Muscle layer of duodenum (tissue), 2 donors: ENCODE data around the gene RREB1.
A peak's percentile ranks its signal among the peaks of the same experiment; 100 is the strongest.
"Not testable (repeated sequence)": the region's sequence is repeated elsewhere in the genome, so short reads cannot be mapped to it uniquely, and the experiment has no call there.

Source experiments
- H3K27ac ChIP-seq: one replicate; pipeline ENCODE4 v1.7.0; 2013; ENCODE audit warnings: mild to moderate bottlenecking, low read length
- H3K27me3 ChIP-seq: one replicate; pipeline ENCODE4 v1.7.0; 2013; ENCODE audit warnings: low read depth, mild to moderate bottlenecking, control low read depth, low read length
- H3K36me3 ChIP-seq, 2 donors: one replicate each; pipeline ENCODE4 v1.7.0; 2013; ENCODE audit warnings: low read length in 2 of 2, control low read depth in 1 of 2, mild to moderate bottlenecking in 1 of 2; ENCODE audit not compliant: insufficient read depth in 2 of 2, control insufficient read depth in 1 of 2
- H3K4me1 ChIP-seq, 2 donors: one replicate each; pipeline ENCODE4 v1.7.0; 2013; ENCODE audit warnings: low read length in 2 of 2, mild to moderate bottlenecking in 2 of 2, control low read depth in 1 of 2, moderate library complexity in 1 of 2; ENCODE audit not compliant: insufficient read depth in 2 of 2, control insufficient read depth in 1 of 2
- H3K4me3 ChIP-seq, 2 donors: one replicate each; pipeline ENCODE4 v1.7.0; 2013; ENCODE audit warnings: low read length in 2 of 2, low read depth in 1 of 2, mild to moderate bottlenecking in 1 of 2
- H3K9me3 ChIP-seq, 2 donors: one replicate each; pipeline ENCODE4 v1.7.0; 2013; ENCODE audit warnings: low read length in 2 of 2, control low read depth in 1 of 2, mild to moderate bottlenecking in 1 of 2; ENCODE audit not compliant: control insufficient read depth in 1 of 2
- donor health status: healthy.

The RREB1 gene

DNA sequence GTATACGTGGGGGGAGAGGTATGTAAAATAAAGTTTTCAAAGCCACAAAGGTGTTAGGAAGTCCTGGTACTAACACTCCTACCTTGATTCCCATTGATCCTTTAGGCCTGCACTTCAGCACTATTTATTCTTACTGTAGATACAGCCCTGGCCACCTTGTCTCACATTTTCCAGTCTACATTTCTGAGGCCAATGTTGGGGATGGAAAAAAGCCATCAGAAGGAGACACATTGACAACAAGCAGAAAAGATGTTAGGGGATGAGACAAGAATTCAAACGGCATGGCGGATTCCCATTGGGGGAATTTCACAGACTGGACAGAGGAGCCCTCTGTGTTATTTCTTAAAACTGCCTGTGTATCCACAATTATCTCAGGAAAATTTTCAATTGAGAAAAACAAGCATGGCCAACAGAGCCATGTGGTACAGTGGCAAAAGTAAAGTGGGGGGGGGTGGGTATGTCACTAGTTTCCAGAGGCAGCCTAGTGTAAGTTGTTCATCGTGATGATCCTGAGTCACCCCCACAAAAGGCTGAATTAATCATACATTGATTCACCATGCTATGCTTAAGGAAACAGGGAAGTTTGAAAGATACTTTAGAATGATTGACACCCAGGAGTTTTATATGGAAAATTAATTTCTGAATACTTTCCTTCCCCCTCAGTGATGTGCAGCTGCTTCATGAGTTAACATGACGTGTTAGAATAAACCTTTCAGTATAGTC is 40.5 kb downstream of the RREB1 start:
- peak overlapping the region; percentile 79 for H3K27ac ChIP-seq
- H3K27me3 ChIP-seq = no peaks in the 10 kb centered on the region
- no peaks in the 10 kb centered on the region for H3K9me3 ChIP-seq
- no peak overlapping the region for H3K4me3 ChIP-seq
- H3K4me1 ChIP-seq = peaks cover 34 to 55% of the 10 kb centered on the region in 2 donors
- H3K36me3 ChIP-seq = no peaks in the 10 kb centered on the region

DNA sequence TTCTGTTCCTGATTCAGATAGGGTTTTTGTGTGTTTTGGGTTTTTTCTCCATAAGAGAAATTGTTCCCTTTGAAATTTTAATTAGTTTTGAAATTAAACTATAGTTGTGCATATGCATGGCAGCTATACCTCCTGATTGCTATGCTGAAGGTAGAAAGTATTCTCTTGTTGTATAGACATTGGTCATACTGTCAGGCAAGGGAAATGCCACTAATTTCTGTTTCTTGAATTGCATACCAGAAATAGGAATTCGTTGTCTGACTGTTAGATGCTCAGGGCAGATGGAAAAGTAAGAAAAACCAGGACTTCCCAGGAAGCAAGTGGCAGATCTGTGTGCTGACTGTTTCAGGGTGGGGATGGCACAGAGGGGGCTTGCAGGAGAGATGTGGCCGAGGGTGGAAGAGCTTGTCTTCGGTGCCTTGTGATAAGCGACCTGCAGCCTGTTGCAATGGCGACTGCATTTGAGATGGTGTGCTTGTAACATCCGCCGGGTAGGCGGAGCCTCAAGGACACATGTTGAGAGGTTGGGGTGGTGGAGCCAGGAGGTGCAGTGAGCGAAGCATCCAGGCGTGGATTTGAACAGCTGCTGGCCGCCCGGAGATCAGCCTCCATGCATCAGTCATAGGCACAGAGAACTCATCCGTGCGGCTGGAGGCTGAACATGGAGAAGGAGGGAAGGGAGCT is 42.8 kb downstream of the RREB1 start:
- no peaks in the 10 kb centered on the region for H3K36me3 ChIP-seq
- H3K9me3 ChIP-seq = no peaks in the 10 kb centered on the region
- H3K27me3 ChIP-seq = no peaks in the 10 kb centered on the region
- peaks cover 28 to 50% of the 10 kb centered on the region in 2 donors for H3K4me1 ChIP-seq
- no peak overlapping the region for H3K27ac ChIP-seq
- H3K4me3 ChIP-seq = no peak overlapping the region

DNA sequence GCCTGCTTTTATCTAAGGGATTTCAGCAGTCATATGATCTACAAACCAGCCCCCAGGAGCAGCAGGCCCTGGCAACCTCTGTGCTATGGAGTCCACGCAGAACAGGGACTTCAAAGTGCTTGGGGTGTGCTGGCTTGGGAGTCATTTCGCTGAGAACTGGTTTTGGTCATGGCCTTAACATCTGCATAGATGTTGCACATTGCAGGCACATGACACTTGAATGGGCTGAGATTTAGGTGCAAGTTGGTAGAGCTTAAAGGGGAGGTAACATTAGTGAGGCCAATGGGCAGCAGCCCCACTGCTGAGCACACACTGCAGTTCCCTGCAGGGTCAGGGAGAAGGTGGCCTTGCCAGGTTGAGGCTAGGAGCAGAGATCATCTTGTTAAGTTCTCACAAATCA is 43.6 kb downstream of the RREB1 start:
- H3K27ac ChIP-seq = no peak overlapping the region
- peaks cover 26 to 50% of the 10 kb centered on the region in 2 donors for H3K4me1 ChIP-seq
- no peaks in the 10 kb centered on the region for H3K36me3 ChIP-seq
- H3K27me3 ChIP-seq = no peaks in the 10 kb centered on the region
- no peaks in the 10 kb centered on the region for H3K9me3 ChIP-seq
- H3K4me3 ChIP-seq = no peak overlapping the region

DNA sequence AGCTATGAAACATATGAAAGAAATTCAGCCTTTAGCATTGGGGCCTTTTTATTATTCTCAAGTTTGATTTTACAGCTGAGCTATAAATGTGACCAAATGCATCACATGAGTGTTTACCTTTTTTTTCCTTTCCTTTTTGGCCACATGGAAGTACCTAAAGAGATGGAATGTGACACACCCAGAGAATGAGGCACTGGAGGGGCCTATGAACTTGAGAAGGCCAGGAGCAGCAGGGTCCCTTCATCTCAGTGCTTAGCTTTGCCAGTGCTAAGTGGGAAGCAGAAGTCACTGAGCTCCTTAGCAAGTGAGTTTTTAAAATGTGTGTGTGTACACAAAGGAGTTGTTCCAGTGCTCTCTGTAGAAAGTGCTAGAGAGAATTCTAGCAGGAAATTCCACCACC is 44.7 kb downstream of the RREB1 start:
- Histone ChIP-seq H3K4me1 (peaks cover 20 to 46% of the 10 kb centered on the region in 2 donors), H3K27ac (peak overlapping the region; percentile 6)

DNA sequence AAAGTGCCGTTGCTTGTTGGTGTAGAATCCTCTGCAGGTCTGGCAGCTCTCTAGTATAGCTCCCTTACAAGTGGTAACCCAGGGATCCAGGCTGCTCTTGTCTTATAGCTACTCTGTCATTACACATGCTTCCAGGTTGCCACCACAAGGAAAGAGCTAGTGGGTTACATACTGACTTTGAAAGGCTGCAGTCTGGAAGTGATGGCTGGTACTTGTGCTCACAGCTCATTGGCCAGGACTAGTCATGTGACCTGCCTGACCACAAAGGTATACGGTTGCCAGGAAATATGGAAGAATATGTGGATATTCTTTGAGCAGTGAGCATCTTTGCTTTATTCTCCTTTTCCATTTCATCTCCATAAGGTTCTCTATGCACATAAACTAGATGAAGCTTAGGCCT is 46.0 kb downstream of the RREB1 start:
- no peak overlapping the region for H3K4me3 ChIP-seq
- H3K27me3 ChIP-seq = no peaks in the 10 kb centered on the region
- peaks cover 12 to 36% of the 10 kb centered on the region in 2 donors for H3K4me1 ChIP-seq
- no peaks in the 10 kb centered on the region for H3K36me3 ChIP-seq
- H3K9me3 ChIP-seq = no peaks in the 10 kb centered on the region
- H3K27ac ChIP-seq = peak overlapping the region; percentile 3

More for the DNA sequence above, 44.7 kb downstream of the RREB1 start:
- Histone ChIP-seq H3K36me3 (no peaks in the 10 kb centered on the region), H3K4me3 (no peak overlapping the region), H3K27me3 (no peaks in the 10 kb centered on the region), H3K9me3 (no peaks in the 10 kb centered on the region)

DNA sequence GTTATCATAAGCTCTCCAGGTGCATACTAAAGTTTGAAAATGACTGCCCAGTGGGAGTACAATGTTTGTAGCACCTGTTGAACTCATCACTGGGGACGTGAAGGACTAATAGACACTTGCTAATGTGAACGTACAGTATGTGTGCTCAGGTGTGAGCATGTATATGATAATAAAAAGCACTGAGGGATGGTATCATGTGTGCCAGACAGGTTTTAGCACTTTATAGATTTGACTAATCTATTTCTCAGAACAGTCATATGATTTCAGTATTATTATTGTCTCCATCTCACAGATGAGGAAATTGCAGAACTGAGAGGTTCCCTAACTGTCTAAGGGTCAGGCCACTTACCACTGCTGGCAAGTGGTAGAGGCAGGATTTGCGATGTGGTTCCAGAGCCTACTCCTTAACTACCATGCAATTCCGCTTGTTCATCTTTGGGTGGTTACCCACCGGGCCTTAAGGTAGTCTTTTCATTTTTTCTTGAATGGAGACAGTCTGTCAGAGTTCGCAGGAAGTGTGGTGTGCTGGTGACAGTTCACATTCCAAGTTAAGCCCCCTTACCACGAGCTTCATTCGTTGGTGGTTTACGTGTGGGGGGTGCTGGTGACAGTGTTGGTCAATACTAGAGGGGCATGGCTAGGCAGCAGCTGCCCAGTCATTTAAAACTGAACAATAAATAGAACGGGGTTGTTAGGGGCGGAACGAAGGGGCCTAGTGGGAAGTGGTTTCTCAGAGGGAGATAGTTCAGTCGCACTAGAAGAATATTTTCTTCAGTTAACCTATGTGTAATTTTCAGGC is 46.8 kb downstream of the RREB1 start:
- H3K4me3 ChIP-seq = no peak overlapping the region
- H3K4me1 ChIP-seq = peaks cover 12 to 36% of the 10 kb centered on the region in 2 donors
- no peak overlapping the region for H3K27ac ChIP-seq

DNA sequence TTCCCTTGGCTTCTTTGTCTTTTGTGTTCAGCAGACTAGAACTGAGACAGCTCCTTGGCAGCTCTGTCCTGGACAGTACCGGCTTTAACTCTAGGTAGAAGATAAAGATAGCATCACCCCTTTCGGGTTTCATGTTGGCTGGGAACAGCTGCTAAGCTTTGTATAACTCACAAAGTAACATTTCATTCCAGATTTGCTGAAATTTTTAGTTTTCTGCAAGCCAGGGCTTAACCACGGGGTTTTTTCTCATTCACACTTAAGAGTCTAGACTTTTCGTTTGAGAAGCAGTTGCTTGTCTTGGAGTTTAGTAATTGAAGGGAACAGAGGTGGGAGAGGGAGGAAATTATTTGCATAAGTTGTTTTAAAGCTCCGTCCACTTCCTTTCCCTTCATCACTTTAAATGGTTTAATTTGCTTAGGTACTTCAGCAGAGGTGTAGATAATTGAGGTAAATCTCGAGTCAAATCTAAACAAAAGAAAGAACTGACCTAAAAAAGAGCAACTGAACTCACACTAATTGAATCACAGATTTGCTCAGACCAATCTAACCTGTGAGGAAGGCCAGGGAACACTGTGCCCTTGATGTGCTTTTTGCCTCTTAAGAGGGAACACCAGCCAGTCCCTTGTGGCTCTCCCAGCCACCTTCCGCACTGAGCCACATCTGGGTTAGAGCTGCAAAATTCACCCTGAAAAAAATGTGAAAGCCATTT is 48.3 kb downstream of the RREB1 start:
- H3K4me3 ChIP-seq = no peak overlapping the region
- peak overlapping the region; percentile 64 for H3K27ac ChIP-seq
- no peaks in the 10 kb centered on the region for H3K36me3 ChIP-seq
- H3K9me3 ChIP-seq = no peaks in the 10 kb centered on the region
- no peaks in the 10 kb centered on the region for H3K27me3 ChIP-seq
- peaks cover 12 to 31% of the 10 kb centered on the region in 2 donors for H3K4me1 ChIP-seq

More for the DNA sequence above, 46.8 kb downstream of the RREB1 start:
- no peaks in the 10 kb centered on the region for H3K9me3 ChIP-seq
- H3K36me3 ChIP-seq = no peaks in the 10 kb centered on the region
- no peaks in the 10 kb centered on the region for H3K27me3 ChIP-seq

DNA sequence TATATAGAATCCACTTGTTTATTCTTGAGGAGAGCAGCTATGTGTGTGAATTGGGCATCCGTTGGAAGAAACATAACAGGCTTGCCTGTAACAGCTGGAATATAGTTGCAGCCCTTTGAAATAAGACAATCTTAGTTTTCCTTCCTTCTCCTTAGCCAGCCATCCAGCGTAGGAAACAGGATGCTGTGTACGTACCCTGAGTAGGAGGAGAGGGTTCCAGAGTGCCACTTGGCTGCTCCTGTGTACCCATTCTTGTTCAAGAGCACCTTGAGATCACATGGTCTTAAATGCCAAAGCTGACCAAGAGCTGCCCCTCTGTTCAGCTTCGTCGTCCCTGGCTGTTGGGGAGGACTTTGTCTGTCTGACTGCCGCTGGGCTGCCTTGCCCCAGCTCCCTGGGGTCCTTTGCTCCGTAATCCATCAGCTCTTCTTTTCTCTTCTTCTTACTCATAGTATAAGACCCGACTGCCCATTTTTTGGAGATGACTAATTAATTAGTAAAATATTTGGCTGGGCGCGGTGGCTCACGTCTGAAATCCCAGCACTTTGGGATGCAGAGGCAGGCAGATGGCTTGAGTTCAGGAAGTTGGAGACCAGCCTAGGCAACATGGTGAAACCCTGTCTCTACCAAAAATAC is 49.0 kb downstream of the RREB1 start:
- peaks cover 9 to 25% of the 10 kb centered on the region in 2 donors for H3K4me1 ChIP-seq
- H3K36me3 ChIP-seq = no peaks in the 10 kb centered on the region
- H3K9me3 ChIP-seq = no peaks in the 10 kb centered on the region
- no peak overlapping the region for H3K4me3 ChIP-seq
- H3K27ac ChIP-seq = peak overlapping the region; percentile 64
- no peaks in the 10 kb centered on the region for H3K27me3 ChIP-seq

DNA sequence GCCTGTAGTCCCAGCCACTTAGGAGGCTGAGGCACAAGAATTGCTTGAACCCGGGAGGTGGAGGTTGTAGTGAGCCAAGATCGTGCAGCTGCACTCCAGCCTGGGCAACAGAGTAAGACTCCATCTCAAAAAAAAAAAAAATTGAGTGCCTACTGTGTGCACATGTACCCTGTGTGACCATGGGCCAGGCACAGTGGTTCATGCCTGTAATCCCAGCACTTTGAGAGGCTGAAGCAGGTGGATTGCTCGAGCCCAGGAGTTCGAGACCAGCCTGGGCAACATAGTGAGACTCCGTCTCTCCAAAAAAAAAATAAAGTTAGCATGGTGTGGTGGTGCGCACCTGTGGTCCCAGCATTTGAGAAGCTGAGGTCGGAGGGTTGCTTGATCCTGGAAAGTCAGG is 49.5 kb downstream of the RREB1 start:
- H3K4me1 ChIP-seq = peaks cover 9 to 28% of the 10 kb centered on the region in 2 donors
- not testable (repeated sequence) for H3K27ac ChIP-seq, H3K9me3 ChIP-seq, H3K36me3 ChIP-seq, H3K27me3 ChIP-seq, H3K4me3 ChIP-seq

DNA sequence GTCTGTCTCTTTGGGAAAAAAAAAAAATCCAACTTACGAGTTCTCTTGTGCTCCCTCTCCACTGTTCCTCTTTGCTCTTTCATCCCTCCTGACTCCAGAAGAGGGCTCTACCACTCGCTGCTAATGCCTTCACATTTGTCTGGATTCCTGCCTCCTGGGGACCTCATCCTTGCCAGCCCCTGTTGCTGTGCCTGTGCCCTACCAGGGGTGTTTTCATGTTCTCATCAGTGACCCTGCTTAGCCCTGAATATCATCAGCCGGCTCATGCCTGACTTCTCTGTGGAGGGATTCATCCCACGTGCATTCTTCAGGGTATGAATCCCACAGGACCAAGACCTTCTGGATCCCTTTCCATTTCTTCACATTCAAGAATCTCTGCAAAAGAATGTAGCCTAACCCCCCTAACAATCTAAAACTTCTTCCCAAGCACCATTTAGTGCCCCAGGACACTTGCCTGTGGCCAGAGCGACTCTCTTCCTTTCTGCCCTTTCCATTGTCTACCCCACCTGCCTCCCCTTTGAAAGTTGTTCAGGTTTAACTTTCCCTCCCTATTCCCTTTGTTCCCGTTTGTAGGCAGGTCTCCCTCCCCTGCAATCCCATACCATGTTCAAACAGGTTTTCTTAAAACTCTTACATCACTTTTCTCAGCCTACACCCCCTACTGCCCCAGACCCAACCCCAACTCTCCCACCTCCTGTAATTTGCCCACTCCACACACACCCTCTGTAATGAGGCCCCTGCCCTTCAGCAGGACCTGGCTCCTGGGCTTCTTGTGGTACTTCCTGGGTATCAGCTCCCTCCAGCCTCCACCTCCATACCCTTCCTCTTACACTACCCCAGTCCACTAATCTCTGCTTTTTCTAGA is 50.2 kb downstream of the RREB1 start:
- H3K4me3 ChIP-seq = no peak overlapping the region
- H3K36me3 ChIP-seq = no peaks in the 10 kb centered on the region
- H3K4me1 ChIP-seq = peaks cover 9 to 24% of the 10 kb centered on the region in 2 donors
- no peaks in the 10 kb centered on the region for H3K27me3 ChIP-seq
- no peak overlapping the region for H3K27ac ChIP-seq
- H3K9me3 ChIP-seq = no peaks in the 10 kb centered on the region
